WERI-Rb-1 (cell line): ENCODE data around the gene PPP6C.
"Not testable (repeated sequence)": the region's sequence is repeated elsewhere in the genome, so short reads cannot be mapped to it uniquely, and the experiment has no call there.

Source experiments
- DNase-seq: peaks from one replicate; pipeline ENCODE4 v3.0.0-alpha.2; 2020
- H3K27ac ChIP-seq: fragments of 250-450 bp; sonication (Bioruptor Pico); 2 replicates; pipeline ENCODE4 v1.5.1; 2020; ENCODE audit warnings: mild to moderate bottlenecking, moderate library complexity
- H3K27me3 ChIP-seq: fragments of 250-450 bp; sonication (Bioruptor Pico); 2 replicates; pipeline ENCODE4 v1.5.1; 2021; ENCODE audit warnings: mild to moderate bottlenecking, low read depth, moderate library complexity; ENCODE audit not compliant: insufficient read depth, severe bottlenecking
- H3K36me3 ChIP-seq: fragments of 250-450 bp; sonication (Bioruptor Pico); 2 replicates; pipeline ENCODE4 v1.5.1; 2020; ENCODE audit warnings: mild to moderate bottlenecking, moderate library complexity
- H3K4me3 ChIP-seq: 2 replicates; pipeline ENCODE4 v1.5.1; 2011; ENCODE audit warnings: low read depth, mild to moderate bottlenecking, control low read depth, low read length
- H3K9me3 ChIP-seq: fragments of 250-450 bp; sonication (Bioruptor Pico); 2 replicates; pipeline ENCODE4 v1.5.1; 2021; ENCODE audit warnings: mild to moderate bottlenecking, moderate library complexity; ENCODE audit not compliant: severe bottlenecking
- CTCF ChIP-seq: IDR thresholded peaks from 2 replicates; pipeline ENCODE4 v1.5.1; 2011; ENCODE audit warnings: low read depth, mild to moderate bottlenecking, control low read depth, inconsistent platforms, low read length

PPP6C gene

GRCh38 chr9:125233678-125234077 lies 44.1 kb upstream of the PPP6C start:
- no peaks in the 10 kb centered on the region for H3K9me3 ChIP-seq
- no peak overlapping the region for H3K27ac ChIP-seq
- no peak overlapping the region for H3K4me3 ChIP-seq
- DNase-seq = no peak
- H3K27me3 ChIP-seq = no peaks in the 10 kb centered on the region
- TF ChIP-seq CTCF = no peak
- H3K36me3 ChIP-seq = peaks cover 81% of the 10 kb centered on the region

DNA sequence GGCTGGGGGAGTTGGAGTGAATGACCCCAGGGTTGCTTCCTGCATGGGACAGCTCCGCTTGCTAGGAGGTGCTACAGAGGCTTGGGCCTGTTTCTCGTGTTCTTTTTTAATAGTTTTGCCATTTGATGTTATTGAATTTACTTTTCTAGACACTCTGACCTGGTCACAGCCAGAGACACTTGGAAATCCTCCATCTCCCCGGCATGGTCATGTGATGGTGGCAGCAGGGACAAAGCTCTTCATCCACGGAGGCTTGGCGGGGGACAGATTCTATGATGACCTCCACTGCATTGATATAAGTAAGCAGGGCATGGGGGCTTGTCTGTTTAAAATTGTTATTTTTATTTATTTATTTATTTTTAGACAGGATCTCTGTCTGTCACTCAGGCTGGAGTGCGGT lies 38.2 kb upstream of the PPP6C start:
- DNase-seq = no peak
- H3K36me3 ChIP-seq = peaks cover 50% of the 10 kb centered on the region

DNA sequence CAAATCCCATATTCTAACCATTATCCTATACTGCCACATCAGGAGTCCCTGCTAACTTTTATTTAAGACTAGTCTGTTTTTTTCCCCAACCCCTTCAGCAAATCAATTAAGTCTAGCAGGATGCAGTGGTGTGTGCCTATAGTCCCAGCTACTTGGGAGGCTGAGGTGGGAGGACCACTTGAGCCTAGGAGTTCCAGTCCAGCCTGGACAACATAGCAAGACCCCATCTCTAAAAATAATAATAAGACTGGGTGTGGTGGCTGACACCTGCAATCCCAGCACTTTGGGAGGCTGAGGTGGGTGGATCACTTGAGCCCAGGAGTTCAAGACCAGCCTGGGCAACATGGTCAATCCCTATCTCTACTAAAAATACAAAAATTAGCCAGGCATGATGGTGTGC lies 35.3 kb upstream of the PPP6C start:
- H3K4me3 ChIP-seq = not testable (repeated sequence)
- peaks cover 52% of the 10 kb centered on the region for H3K36me3 ChIP-seq

More for the DNA sequence above, 38.2 kb upstream of the PPP6C start:
- Histone ChIP-seq H3K4me3 (no peak overlapping the region), H3K27ac (no peak overlapping the region), H3K9me3 (no peaks in the 10 kb centered on the region), H3K27me3 (no peaks in the 10 kb centered on the region)
- TF ChIP-seq CTCF = no peak

DNA sequence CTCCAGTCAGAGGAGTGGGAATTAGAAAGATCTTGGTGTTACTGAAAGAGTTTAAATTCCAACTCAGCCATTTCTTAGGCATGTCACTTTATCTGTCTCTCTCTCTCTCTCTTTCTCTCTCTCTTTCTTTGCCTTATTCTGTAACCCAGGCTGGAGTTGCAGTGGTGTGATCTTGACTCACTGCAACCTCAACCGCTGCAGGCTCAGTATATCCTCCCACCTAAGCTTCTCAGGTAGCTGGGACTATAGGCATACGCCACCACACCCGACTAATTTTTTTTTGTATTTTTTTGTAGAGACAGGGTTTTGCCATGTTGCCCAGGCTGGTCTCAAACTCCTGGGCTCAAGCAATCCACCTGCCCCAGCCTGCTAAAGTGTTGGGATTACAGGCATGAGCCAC lies 29.0 kb upstream of the PPP6C start:
- peaks cover 49% of the 10 kb centered on the region for H3K36me3 ChIP-seq
- no peaks in the 10 kb centered on the region for H3K9me3 ChIP-seq
- H3K4me3 ChIP-seq = no peak overlapping the region
- no peaks in the 10 kb centered on the region for H3K27me3 ChIP-seq
- DNase-seq = no peak
- no peak overlapping the region for H3K27ac ChIP-seq
- no peak for TF ChIP-seq CTCF

More for the DNA sequence above, 35.3 kb upstream of the PPP6C start:
- DNase-seq, H3K27ac ChIP-seq, H3K27me3 ChIP-seq, H3K9me3 ChIP-seq: not testable (repeated sequence)

GRCh38 chr9:125214186-125214585 lies 24.6 kb upstream of the PPP6C start:
- no peak for TF ChIP-seq CTCF
- H3K36me3 ChIP-seq = peaks cover 55% of the 10 kb centered on the region
- no peak overlapping the region for H3K4me3 ChIP-seq
- H3K27ac ChIP-seq = no peak overlapping the region
- no peak for DNase-seq
- no peaks in the 10 kb centered on the region for H3K9me3 ChIP-seq
- no peaks in the 10 kb centered on the region for H3K27me3 ChIP-seq

- Histone ChIP-seq H3K27ac (no peak overlapping the region; the same call in 1 of the 2 replicates), H3K36me3 (peaks cover 50% of the 10 kb centered on the region), H3K9me3 (no peaks in the 10 kb centered on the region), H3K4me3 (no peak overlapping the region), H3K27me3 (no peaks in the 10 kb centered on the region)
- no peak for TF ChIP-seq CTCF
- no peak for DNase-seq
Observed at GRCh38 chr9:125204477-125204876, 14.9 kb upstream of the PPP6C start.
